ENCODE results near the gene ARHGAP15. TPM values are rescaled to one million over a fixed set of nuclear protein-coding genes. Genes with fewer than 3 reads are reported as not detected.

ARHGAP15 gene
- polyA plus RNA-seq, 1 experiment: not detected

DNA sequence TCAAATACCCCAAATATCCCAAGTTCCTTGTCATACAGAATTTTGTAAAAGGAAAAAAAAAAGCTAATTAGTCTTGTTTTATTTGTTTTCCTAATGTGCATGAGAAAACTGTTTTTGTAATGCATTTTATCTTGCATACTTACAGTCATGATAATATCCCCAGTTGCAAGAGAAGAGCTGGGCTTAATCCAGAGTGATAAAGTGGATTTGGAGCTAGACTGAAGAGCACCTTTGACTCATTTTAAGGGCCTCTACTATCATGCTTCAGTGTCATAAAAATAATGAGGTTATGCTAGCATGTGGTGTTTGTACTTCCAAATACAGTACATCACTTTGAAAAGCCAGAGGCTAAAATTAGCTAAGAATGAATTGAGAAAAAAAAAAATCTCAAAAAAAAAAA is 26.4 kb downstream of the ARHGAP15 start:
- TF ChIP-seq, protein P1, sequence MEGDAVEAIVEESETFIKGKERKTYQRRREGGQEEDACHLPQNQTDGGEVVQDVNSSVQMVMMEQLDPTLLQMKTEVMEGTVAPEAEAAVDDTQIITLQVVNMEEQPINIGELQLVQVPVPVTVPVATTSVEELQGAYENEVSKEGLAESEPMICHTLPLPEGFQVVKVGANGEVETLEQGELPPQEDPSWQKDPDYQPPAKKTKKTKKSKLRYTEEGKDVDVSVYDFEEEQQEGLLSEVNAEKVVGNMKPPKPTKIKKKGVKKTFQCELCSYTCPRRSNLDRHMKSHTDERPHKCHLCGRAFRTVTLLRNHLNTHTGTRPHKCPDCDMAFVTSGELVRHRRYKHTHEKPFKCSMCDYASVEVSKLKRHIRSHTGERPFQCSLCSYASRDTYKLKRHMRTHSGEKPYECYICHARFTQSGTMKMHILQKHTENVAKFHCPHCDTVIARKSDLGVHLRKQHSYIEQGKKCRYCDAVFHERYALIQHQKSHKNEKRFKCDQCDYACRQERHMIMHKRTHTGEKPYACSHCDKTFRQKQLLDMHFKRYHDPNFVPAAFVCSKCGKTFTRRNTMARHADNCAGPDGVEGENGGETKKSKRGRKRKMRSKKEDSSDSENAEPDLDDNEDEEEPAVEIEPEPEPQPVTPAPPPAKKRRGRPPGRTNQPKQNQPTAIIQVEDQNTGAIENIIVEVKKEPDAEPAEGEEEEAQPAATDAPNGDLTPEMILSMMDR (IDR thresholded peaks at IDR 0.05; ENCODE audit: insufficient read depth, low read depth, low read length): no peak
- no peaks in the 10 kb centered on the region; the same call in 1 of the 2 replicates for H3K27me3 ChIP-seq (ENCODE audit: control insufficient read depth, insufficient read depth, low read length)
- ChIA-PET POLR2A (no interaction called here), CTCF (no interaction called here)
- H3K36me3 ChIP-seq (ENCODE audit: control insufficient read depth, insufficient read depth, low read length): no peaks in the 10 kb centered on the region
- DNase-seq (ENCODE audit: low read depth): no peak
- H3K4me3 ChIP-seq (ENCODE audit: low read depth, low read length): no peak overlapping the region

DNA sequence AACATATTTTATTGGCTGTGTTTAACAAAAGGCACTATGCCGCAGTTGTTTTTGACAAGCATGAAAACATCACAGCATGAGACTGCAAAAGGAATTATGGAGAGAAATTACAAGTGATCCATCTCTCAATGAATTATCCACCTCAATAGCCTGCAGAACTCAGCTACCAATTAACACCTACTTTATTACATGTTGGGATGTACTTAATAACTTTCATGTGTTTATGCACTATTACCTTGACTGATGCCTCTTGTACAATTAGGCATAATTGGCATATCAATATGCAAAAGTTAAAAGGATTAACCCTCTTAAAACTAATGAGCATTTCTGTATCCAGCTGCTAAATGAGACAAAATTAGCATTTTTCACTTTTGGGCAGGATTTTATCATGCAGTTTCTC is 27.8 kb downstream of the ARHGAP15 start:
- CTCF ChIA-PET: no interaction called here
- no peaks in the 10 kb centered on the region for H3K36me3 ChIP-seq (ENCODE audit: control insufficient read depth, insufficient read depth, low read length)
- TF ChIP-seq, protein P1 (IDR thresholded peaks at IDR 0.05; ENCODE audit: insufficient read depth, low read depth, low read length): no peak
- H3K4me3 ChIP-seq (ENCODE audit: low read depth, low read length): no peak overlapping the region
- H3K27me3 ChIP-seq (ENCODE audit: control insufficient read depth, insufficient read depth, low read length): no peaks in the 10 kb centered on the region; the same call in 1 of the 2 replicates
- DNase-seq (ENCODE audit: low read depth): no peak
- POLR2A ChIA-PET: no interaction called here

DNA sequence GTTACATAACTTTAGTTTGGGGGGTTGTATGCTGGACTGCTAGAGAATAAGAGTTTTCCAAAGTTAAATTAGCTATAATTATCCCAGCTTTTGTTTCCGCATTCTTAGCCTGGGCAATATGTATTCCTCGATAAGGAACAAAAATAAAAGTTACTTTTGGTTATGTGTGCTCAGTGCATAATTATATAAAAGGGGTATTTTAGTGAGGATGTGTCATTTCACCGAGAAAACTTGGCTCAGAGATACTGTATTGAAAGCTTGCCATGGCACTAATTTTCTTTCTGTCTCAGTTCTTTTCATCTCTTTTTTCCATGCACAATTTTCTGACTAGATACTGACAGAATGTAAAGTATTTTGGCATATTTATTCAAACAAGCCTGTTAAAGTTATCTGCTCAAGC is 28.2 kb downstream of the ARHGAP15 start:
- CTCF ChIA-PET: no interaction called here
- Histone ChIP-seq H3K27me3 (ENCODE audit: control insufficient read depth, insufficient read depth, low read length) (no peaks in the 10 kb centered on the region; the same call in 1 of the 2 replicates), H3K36me3 (ENCODE audit: control insufficient read depth, insufficient read depth, low read length) (no peaks in the 10 kb centered on the region), H3K4me3 (ENCODE audit: low read depth, low read length) (no peak overlapping the region)
- no peak for DNase-seq (ENCODE audit: low read depth)
- POLR2A ChIA-PET: no interaction called here
- TF ChIP-seq, protein P1 (IDR thresholded peaks at IDR 0.05; ENCODE audit: insufficient read depth, low read depth, low read length): no peak

DNA sequence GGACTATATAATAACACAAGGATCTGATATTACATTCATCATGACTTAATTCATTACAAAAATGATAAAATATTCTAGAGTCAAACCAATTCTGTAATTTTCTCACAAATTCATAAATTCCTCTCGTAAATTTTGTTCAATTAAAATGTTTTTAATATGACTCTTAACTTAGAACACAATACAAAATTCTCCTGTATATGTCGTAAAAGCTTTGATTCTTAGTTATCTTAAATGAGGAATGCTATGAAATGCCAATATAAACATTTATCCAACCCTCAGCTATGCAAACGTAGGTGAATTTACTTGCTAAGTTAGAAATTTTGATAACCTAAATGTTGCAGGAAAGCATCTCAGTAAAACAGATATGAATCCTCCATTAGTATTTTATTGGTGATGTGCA is 28.9 kb downstream of the ARHGAP15 start:
- TF ChIP-seq, protein P1 (IDR thresholded peaks at IDR 0.05; ENCODE audit: insufficient read depth, low read depth, low read length): no peak
- Histone ChIP-seq H3K36me3 (ENCODE audit: control insufficient read depth, insufficient read depth, low read length) (no peaks in the 10 kb centered on the region), H3K4me3 (ENCODE audit: low read depth, low read length) (no peak overlapping the region), H3K27me3 (ENCODE audit: control insufficient read depth, insufficient read depth, low read length) (no peaks in the 10 kb centered on the region; the same call in 1 of the 2 replicates)
- DNase-seq (ENCODE audit: low read depth): no peak
- ChIA-PET POLR2A (no interaction called here), CTCF (interaction anchor here (0.6 kb wide), 1 partner anchor 168 kb away, joined by 3 read pairs; no protein-coding TSS in a partner anchor)

DNA sequence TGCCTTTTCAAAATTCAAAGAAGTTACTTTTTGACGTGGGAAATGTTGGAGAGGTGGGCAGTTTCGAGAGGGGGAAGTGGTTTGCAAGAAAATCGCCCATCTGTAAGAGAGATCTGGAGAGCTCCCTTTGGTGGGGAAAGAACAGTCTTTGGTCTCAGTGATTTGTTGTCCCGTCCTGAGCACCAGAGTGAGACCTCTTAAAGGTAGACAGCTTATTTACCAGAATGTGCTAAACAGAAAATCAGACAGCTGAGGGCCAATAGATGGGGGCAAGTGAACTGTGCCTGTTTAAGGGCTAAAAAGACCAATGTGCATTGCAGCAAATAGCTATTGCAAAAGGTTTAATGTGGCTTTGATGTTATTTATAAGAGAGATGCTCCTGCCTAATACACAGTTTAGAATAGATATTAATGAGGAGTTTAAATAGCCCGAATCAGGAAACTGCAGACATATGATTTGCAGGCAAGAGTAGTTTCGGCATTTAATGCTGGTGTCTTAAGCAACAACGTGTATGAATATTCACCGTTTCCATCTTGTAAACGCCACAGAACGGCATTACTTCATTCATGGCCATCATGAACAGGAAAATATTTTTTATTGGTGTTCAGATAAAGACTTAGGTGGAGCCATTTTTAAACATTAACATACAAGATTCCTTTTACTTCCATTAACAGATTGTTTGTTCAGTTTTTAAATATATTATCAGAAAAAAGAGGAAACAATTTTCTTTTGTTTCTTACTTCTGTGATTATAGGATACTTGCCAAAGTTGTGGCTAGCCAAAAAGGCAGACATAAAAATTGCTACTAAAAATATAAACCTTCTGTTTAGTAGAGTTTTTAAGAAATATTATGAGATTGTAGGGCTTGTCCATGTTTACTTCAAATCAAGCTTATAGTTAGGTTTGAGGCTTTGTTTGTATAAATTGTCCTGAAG is 29.6 kb downstream of the ARHGAP15 start:
- POLR2A ChIA-PET: no interaction called here
- TF ChIP-seq, protein P1 (IDR thresholded peaks at IDR 0.05; ENCODE audit: insufficient read depth, low read depth, low read length): no peak
- CTCF ChIA-PET: no interaction called here
- no peak for DNase-seq (ENCODE audit: low read depth)
- Histone ChIP-seq H3K36me3 (ENCODE audit: control insufficient read depth, insufficient read depth, low read length) (no peaks in the 10 kb centered on the region), H3K4me3 (ENCODE audit: low read depth, low read length) (no peak overlapping the region), H3K27me3 (ENCODE audit: control insufficient read depth, insufficient read depth, low read length) (no peaks in the 10 kb centered on the region; the same call in 1 of the 2 replicates)
